Measurements from ENCODE around the gene GNAT2.

The GNAT2 gene

DNA sequence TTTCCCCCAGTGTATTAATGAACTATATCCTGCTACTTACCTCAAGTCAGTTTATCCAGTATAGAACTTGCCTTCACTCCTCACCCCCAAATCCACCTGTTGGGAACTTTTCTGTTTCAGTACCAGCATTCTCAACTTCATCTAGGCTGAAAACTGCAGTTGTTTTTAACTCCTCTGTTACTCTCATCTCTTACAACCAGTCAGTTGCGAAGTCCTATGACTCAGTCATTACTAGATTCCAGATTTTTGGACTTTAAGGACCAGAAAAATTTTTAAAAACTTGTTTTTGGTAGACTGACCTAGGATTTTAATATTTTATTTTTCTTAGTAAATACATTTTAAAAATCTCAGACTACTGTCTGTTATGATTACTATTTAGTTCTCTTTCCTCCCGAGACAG lies 62.9 kb downstream of the GNAT2 start:
- DNase-seq (ENCODE audit: low read depth), result peak; percentile 14
